ENCODE data around the gene RTN4.
A peak's percentile ranks its signal among the peaks of the same experiment; 100 is the strongest.
"Not testable (repeated sequence)": the region's sequence is repeated elsewhere in the genome, so short reads cannot be mapped to it uniquely, and the experiment has no call there.

The RTN4 gene

DNA sequence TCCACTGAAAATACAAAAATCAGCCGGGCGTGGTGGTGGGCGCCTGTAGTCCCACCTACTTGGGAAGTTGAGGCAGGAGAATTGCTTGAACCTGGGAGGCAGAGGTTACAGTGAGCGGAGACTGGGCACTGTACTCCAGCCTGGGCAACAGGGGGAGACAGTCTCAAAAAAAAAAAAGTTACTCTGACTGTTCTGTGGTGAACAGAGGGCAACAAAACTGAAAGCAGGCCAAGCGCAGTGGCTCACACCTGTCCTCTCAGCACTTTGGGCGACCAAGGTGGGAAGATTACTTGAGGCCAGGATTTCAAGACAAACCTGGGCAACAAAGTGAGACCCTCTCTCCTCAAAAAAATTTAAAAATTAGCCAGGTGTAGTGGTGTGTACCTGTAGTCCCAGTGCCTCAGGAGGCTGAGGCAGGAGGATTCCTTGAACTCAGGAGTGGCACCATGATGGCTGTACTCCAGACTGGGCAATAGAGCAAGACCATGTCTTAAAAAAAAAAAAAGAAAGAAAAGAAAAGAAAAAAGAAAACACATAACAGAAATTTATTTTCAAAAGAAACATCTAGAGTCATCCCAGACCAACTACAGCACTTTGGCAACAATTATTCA is 13.6 kb upstream of the RTN4 start:
- no peak for DNase-seq (ENCODE audit: low read depth)

DNA sequence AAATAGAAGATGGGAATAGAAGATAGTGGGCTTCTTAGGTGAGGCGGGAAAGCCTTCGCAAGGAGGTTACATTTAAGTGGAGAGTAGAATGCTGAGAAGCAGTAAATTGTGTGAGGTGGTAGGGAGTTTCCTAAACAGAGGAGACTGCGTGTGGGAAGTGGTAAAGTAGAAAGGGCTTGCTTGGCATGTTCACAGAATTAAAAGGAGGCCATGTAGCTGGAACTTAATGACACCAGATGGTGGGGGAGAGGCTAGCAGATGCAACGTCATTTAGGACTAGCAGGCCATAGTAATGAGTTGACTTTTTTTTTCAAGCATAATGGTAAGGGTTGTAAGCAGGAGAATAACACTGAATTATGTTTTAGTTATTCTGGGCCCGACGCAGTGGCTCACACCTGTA is 13.0 kb upstream of the RTN4 start:
- DNase-seq (ENCODE audit: low read depth), result no peak

DNA sequence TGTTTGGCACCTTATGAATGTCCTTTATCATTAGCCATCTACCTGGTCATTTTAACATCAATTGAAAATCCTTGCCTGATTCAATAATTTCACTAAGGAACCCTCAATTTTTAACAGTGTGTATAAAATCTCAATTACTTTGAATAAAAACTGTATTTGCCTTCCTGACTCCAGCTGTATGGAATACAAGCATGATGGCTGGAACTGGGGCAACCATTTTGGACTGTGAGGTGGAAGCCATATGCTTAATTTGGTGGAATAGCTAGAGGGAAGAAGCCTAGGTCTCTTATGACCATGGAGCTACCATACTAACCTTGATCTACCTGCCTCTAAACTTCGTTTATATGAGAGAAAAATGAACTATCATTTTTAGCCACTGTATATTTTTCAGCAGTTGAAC is 12.5 kb upstream of the RTN4 start:
- no peak for DNase-seq (ENCODE audit: low read depth)

DNA sequence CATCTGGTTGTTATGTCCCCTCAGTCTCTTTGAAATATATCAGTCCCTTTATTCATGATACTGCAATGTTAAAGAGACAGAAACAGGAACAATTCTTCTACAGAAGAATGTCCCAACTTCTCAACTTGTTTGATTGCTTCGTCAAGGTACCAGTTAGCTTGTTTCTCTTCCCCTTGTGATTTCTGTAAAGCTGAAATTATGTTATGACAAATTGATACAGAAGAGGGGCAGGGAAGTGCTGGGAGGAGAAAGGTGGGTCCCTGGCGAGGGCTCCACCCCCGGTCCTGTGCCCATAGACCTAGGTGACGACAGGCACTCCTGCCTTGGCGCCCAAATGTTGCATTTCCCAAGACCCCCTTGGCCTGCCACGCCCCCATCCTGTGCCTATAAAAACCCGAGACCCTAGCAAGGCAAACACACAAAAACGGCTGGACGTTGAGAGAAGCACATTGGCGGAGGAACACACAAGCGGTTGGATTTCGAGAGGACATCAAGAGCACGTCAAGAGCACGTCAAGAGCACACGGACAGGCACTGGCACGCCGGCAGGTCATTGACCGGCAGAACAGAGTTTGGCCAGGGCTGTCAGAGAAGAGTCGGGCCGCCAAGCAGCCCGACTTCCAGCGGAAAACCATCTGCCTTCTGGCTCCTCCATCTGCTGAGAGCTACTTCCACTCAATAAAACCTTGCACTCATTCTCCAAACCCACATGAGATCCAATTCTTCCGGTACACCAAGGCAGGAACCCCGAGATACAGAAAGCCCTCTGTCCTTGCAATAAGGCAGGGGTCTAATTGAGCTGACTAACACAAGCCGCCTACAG is 11.5 kb upstream of the RTN4 start:
- DNase-seq (ENCODE audit: low read depth), result no peak

DNA sequence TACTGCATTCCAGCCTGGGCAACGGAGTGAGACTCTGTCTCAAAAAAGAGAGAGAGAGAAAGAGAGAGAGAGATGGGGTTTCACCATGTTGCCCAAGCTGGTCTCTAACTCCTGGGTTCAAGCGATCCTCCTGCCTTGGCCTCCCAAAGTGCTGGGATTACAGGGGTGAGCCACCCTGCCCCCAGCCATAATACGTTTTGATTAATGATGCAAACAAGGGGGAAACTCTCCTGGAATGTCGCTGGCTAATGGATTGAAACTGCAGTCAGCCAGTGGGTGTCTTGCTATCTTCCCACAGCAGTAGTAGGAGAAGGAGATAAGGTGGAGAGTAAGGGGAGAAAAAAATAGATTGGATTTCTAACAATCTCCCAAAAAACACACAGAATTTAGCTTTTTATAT is 9.5 kb upstream of the RTN4 start:
- no peak for DNase-seq (ENCODE audit: low read depth)

DNA sequence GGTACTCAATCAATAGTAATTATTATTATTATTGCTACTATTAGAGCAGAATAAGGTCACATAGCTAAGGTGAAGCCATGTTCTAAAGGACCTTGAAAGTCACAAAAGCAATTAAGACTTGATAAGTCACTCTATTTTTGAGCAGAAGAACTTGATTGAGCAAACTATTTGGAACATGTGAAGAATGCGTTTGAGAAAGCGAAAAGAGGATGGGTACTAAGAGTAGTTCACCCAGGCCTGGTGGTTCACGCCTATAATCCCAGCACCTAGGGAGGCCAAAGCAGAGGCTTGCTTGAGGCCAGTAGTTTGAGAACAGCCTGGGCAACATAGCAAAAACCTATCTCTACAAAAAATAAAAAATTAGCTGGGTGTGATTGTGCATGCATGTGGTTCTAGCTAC is 7.2 kb upstream of the RTN4 start:
- DNase-seq (ENCODE audit: low read depth), result no peak

DNA sequence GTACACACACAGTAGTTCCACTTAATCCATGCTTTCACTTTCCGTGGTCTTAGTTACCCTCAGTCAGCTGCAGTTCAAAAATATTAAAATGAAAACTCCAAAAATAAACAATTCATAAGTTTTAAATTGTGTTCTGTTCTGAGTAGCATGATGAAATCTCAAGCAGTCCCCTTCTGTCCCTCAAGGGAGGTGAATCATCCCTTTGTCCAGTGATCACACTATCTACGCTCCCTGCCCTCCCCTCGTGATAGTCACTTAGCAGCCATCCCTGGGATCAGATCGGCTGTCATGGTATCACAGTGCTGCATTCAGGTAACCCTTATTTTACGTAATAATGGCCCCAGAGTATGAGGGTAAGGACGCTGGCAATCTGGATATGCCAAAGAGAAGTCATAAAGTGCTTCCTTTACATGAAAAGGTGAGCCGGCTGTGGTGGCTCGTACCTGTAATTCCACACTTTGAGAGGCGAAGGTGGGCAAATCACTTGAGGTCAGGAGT is 5.8 kb upstream of the RTN4 start:
- DNase-seq (ENCODE audit: low read depth), result peak; percentile 51

DNA sequence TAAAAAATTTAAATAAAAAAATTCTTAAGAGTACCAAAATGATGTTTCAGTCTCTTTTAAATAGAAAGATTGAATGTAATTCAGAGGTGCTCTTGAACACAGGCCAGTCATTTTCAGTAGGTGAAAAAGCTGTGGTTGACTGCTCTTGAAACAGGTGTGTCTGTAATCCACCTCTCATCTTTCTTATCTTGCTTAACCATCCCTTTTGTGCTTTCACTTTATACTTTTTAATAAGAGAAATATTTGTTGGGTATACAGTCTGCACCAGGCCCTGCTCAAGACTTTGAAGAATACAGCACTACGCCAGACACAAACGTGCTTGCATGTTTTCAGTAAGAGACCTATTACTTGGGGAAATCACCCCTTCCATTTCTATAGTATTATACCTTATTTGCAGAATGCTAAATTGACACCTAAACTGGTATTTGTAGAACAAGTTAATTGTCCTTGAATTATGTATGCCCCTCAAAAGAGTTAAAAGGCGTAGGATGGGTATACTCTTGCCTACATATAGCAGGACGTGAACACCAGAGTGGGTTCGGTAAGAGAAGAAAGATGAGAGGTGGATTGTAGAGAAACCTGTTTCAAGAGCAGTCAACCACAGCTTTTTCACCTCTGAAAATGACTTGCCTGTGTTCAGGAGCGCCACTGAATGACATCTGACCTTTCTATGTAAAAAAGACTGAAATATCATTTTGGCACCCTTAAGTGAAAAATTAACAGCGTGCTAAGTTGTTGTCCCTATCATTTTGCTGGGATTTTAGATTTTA is 4.0 kb upstream of the RTN4 start:
- DNase-seq (ENCODE audit: low read depth), result no peak

DNA sequence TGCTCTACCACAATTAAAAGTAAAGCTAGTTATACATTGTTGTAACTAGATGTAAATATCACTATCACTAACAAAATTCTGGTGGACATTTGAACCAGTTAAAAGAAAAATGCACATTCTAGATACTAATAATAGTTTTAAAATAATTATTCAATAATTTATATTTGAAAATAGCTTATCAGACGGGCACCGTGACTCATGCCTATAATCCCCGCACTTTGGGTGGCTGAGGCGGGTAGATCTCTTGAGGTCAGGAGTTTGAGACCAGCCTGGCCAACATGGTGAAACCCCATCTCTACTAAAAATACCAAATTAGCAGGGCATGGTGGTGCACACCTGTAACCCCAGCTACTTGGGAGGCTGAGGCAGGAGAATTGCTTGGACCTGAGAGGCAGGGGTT is 3.0 kb upstream of the RTN4 start:
- not testable (repeated sequence) for DNase-seq (ENCODE audit: low read depth)

DNA sequence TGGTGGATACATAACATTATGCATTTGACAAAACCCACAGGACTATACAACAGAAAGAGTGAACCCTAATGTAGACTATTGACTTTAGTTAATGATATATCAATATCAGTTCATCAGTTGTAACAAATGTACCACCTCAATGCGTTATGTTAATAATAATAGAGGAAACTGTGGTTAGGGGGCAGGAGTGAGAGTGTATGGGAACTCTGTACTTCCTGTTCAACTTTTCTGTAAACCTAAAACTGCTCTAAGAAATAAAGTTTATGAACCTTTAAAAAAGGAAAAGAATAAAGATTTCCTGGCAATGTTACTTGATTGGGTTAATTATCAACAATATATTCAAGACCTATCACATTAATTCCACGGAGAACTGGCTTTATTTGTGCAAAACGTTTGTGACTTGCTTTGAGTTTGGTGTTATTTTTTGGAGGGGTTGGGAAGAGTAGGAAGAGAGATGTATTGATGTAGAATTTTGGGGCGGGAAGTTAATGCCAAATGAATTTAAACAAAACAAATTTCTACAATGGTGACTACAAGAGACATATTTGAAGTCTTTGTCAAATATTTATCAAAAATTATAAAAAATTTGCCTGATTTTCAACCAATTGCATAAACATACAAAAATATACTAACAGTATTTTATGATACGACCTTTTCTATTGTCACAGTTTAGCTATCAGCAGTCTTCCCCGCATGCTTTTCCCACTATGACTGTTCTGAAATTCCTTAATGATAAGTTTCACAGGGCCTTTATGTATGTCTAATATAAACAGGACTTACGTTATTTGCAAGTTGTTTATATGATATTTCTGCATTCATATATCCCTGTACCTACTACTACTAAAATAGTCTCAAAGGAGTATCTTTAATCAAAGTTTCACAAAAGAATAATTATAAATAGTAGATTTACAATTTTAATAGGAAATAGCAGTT is 2.1 kb upstream of the RTN4 start:
- no peak for DNase-seq (ENCODE audit: low read depth)

DNA sequence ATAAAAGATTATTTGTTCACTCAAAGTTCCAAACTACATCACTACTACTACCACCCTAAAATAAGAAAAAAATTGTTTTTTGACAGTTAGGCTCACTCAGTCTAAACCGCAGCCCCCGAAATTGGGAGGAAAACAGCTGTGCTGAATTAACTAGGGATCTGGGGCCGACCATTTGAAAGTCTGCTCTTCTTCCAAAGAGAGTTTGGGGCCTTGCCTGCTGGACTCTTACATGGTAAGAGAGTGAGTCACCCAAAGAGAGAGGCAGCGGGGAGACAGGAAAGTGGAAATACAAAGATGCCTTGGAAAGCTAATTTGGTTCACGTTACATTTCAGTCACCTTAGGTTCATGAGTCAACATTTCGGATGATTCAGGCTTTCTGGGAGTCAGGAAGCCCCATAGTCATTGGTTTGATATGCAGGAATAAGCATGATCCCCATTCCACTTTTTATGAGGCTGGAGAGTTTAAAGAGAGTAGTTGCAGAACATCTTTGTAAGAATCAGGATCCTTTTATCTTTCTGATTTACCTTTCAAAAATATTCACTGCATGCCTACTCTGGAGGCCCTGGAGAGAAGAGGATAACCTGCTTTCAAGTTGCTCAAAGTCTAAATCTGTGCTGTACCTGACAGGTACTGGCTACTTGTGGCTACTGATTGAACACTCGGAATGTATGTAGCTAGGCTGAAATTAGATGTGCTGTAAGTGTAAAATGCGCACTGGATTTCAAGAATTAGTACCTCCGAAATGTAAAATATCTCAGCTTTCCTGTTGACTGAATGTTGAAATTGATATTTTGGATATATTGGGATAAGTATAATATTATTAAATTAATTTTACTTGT is 995 bp upstream of the RTN4 start:
- peak; percentile 100 for DNase-seq (ENCODE audit: low read depth)

DNA sequence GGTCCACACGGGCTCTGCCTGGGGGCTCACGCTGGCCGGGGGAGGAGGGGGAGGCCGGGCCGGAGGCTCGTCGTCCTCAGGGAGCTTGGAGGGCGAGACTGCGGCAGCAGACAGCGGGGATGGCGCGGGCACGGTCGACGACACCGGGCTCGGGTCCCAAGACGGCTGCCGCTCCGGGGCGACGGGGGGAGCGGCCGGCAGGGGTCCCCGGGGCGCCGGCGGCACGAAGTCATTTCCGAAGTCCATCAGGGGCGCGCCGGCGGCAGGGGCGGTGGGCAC is 491 bp downstream of the RTN4 start:
- DNase-seq (ENCODE audit: low read depth), result no peak

DNA sequence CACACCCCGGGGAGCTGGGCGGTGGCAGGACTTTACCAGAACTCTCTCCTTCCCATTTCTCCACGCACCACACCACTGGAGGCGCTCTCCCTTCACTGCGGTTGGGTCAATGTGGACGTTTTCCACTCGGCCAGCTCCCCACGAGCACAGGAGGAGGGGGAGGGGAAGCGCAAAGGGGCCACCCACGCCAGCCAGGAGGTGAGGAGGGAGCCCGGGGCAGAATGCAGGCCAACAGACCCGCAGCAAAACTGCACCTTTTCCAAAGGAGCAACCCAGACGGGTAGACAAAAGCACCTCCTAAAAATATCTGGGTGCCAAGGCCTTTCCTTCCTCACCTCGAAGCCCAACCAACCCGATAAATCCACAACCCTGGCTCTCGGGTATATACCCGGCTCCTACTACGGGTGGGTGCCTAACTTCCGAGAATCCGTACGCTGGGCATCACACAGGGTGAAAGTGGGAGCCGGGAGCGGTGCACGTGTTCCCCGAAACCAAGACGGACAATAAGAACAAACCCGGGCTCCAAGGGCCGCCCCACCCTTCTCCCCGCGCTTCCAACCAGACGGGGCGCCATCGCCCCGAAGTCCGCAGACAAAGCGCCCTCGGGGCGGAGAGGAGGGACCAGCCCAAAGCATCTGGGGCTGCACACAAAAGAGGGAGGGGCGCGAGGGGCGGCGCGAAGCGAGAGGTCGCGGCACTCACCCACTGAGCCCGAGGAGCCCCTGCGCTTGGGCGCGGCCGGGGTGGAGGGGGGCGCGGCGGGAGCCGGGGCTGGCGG is 1.0 kb downstream of the RTN4 start:
- peak; percentile 83 for DNase-seq (ENCODE audit: low read depth)

DNA sequence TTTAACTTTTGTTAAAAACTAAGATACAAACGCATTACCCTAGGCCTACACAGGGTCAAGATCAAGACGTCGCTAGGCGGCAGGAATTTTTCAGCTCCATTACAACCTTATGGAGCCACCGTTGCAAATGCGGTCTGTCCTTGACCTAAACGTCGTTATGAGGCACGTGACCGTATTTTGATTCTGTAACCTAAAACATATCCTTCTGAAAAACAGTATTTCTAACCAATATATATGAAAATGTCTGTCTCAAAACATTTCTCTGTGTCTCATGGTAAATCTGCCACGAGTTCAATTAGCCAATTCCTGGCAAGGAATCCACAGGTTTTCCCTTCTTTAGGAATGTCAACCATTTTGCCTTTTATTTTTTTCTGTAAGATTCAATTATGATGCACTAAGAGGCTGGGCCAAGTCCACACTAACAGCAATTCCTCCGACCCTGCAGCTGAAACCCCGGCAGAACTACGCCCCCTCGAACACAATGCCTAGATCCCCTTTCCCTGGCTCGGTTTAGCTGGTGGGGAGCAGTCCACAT is 1.7 kb downstream of the RTN4 start:
- DNase-seq (ENCODE audit: low read depth), result peak; percentile 61

DNA sequence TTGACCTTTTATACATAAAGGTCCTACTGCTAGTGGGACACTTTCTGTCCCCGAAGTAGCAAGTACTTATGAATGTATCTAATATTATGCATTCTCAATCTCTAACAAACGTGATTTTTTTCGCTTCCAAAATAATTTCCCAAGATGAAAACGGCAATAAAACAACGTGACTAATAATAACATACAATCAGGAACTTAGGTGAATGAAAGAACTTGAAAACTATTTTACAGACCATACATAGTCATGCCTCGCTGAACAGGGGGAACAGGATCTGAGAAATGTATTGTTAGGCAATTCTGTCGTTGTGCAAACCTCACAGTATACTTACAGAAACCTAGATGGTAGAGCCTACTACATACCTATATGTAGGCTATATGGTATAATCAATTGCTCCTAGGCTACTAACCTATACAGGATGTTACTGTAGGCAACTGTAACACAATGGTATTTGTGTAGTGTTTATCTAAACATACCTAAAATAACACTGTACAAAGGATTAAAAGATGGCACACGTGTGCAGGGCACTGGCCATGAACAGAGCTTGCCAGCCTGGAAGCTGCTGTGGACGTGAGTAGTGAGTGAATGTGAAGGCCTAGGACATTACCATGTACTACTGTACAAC is 2.5 kb downstream of the RTN4 start:
- peak; percentile 49 for DNase-seq (ENCODE audit: low read depth)

DNA sequence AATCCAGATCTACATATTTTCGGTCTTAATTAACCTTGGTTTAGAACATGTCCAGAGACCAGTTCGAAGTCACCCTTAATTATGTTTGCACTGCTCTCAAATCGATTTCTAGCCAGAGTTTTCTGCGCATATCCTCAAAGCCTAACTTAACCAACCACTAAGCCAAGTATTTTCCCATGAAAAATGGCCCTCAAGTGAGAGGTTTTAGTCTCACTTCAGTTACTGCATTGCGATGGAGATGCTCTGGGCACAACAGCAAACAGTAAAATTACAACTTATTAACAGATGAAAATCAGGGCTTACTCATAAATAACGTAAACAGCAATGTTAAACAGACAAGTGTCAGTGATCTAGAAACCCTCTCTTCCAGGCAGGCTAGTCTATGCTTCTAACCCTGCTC is 4.5 kb downstream of the RTN4 start:
- DNase-seq (ENCODE audit: low read depth), result no peak

DNA sequence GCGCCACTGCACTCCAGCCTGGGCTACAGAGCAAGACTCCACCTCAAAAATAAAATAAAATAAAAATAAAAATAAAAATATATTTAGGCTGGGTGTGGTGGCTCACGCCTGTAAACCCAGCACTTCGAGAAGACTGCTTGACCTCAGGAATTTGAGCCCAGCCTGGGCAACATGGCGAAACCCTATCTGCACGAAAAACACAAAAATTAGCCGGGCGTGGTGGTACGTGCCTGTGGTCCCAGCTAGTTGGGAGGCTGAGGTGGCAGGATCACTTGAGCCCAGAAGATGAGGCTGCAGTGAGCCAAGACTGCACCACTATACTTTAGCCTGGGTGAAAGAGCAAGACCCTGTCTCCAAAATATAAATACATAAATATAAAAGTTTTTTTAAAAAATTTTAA is 6.4 kb downstream of the RTN4 start:
- no peak for DNase-seq (ENCODE audit: low read depth)

DNA sequence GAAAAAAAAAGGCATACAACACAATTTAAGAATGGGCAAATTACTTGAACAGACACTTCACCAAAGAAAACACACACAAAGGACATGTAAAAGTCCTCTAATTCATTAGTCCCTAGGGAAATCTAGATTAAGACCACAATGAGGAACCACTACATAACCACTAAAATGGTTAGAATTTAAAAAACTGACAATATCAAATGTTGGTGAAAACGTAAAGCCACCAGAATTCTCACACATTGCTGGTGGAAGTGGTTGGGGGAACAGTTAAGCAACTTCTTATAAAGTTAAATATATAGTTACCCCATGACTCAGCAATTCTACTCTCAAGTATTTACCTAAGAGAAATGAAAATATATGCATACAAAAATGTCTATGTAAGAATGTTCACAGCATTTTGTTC is 11.8 kb downstream of the RTN4 start:
- no peak for DNase-seq (ENCODE audit: low read depth)

DNA sequence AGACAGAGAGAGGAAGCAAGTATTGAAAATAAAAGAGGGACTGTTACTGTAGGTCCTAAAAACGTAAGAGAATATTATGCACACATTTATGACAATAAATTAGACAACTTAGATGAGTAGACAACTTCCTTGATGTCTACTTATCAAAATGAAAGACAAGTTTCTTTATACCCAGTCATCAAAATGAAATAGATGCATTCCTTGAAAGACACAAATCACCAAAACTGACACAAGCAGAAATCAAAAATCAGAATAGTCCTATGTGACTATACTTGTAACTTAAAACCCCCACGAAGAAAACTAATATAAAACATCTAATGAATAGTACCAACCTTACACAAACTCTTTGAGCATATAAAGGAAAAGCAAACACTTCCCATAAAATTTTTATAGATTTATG is 14.5 kb downstream of the RTN4 start:
- no peak for DNase-seq (ENCODE audit: low read depth)

DNA sequence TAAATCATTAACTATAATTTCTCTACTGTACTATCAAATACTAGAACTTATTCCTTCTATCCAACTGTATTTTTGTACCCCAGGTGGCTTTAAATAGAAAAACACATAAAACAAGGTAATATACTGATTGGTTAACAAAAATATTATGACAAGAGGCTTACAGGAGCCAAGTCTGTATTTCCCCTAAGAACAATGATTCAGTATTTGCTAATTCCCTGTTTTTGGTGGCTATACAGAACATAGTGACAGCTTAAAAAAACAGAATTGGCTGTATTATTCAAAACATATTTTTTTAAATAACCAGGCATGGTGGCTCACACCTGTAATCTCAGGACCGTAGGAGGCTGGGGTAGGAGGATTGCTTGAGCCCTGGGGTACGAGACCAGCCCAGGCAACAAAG is 16.3 kb downstream of the RTN4 start:
- DNase-seq (ENCODE audit: low read depth), result no peak

Measured in EH (cell line).